COLO829 (cell line): ENCODE results near the gene PLEKHA7.

Source experiments
- DNase-seq: peaks from one replicate; pipeline ENCODE4 v3.0.0; 2012; ENCODE audit warnings: low spot score

Gene PLEKHA7

GRCh38 chr11:16788141-16789062, 225.8 kb downstream of the PLEKHA7 start:
- DNase-seq = peak; percentile 78

GRCh38 chr11:16787035-16787742, 227.0 kb downstream of the PLEKHA7 start:
- DNase-seq = no peak

DNA sequence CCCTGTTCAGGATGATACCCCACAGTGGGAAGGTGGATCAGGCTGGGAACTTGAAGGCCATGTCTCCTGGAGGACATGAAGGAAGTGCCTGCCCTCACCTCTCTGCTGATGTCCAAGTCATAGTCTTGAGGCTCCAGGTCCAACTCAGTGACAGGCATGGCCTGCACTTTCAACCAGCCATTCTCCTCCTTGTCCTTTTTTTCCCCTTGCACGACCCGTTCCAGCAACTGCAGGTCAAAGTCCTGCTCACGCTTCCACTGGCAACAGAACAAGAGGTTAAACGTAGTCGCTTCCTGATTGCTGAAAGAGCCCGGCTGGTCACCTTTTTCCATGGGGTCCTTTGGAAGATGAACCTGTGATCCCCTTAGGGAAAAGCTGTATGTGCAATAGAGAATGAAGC, 228.1 kb downstream of the PLEKHA7 start:
- no peak for DNase-seq

GRCh38 chr11:16785520-16786128, 228.6 kb downstream of the PLEKHA7 start:
- peak; percentile 89 for DNase-seq

- no peak for DNase-seq
Measured at GRCh38 chr11:16784666-16785065, 229.5 kb downstream of the PLEKHA7 start.

DNA sequence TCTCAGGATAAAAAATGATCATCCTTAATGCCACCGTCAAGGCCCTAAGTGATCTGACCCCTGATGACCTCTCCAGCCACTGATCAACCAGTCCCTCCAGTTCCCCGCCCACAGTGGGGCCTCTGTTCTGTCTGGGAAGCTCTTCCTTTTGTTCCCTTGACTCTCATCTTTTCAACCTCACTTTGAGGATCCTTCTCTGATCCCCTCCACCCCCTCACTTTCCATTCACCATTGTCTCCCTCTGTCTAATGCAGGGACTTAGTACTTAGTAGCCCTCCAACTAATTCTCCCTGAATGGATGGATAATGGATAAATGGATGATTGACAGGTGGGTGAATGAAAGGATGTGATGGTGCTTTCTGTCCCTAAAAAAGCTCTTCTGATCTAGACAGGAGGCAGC, 230.1 kb downstream of the PLEKHA7 start:
- DNase-seq = peak; percentile 45

DNA sequence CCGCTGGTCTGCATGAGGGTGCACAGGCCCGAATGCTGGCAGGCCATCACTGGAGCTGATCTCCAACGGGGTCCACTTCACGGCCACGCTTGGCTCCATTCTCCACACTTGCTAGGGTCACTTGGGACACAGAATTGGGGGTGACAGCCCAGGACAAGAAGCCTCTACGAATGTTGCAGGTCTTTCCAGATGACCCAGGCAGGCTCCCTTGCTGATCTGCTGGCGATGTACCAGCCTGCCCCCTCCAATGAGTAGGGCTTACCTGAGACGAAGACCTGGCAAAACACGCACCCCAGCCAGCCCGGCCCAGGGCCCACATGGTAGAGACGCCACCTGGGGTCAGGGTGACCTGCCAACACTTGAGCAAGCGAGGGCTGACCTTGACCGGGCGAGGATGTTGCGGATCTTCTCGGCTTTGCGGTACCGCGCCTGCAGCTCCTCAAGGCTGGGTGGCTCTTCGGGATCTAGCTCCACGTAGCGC, 230.9 kb downstream of the PLEKHA7 start:
- no peak for DNase-seq

- no peak for DNase-seq
Measured at GRCh38 chr11:16781936-16782919, 232.0 kb downstream of the PLEKHA7 start.

DNA sequence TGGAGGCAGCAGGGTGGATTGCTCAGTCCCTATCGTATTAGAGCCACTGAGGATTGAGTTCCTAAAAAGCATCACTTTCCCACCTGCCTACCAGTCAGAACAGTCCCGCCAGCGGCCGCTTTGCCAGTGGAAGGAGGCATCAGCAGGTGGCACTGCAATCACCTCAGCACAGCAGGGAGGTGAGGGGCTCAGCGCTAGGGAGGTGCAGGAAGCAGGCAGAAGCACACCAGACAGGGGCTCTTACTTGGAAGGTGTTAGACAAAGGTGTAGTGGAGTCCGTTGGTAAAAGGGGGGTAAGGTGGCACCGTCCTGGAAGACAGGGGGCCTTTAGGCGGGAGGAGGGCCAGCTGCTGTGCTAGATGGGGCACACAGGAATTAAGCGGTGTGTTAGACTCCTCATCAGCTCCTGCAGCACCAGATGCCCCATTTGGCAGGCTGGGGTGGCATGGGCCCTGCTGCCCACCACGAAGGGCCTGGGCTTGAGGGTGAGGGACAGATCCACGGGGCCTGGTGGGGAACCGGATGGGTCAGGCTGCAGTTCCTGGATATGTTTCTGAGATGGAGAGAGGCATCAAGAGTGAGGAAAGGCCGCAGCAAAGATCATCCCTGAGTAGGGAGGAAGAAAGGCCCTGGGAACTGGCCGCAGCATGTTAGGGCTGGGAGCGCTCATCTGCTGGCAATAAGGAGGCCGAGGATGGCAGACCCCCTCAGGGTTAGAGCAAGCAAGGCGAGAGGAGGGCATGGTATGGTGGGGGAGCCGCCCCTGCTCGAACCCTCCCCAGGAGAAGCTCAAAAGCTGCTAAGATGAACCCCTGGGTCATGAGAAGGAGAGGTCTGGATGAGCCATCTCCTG, 233.3 kb downstream of the PLEKHA7 start:
- no peak for DNase-seq

DNA sequence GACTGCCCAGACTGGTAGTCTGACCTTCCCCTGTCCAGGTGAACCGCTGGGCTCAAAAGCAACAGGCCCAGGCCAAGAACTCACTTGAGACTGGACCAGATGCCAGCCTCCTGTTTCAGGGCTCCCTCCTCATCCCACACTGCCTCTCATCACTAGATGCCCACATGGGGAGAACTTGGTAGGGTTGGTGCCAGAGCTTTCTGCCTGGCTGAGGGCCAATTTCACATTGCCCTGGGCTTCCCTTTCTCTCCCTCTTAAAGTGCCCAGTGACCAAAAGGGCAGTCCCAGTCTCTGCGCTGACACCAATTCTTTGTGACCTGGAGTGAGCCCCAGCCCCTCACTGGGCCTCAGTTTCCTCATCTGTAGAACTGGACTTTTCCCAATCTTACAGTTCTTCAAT, 234.1 kb downstream of the PLEKHA7 start:
- no peak for DNase-seq

DNA sequence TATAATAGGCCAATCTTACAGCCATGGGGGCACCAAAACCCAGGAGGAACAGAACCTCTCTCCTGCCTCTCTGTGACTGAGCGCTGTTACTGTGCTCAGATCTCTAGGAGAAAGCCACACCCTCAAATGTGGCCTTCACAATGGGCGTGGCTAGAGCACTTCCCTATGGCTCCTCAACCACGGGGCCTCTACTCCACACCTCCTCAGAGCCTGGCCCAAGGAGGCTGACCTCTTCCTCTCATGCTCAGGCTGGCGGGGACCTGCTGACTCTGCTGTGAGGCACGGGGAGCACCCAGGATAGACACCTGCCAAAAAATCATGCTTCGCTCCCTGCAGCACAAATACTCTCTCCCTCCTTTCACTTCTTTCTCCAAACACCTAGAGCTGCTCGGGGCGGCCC, 234.8 kb downstream of the PLEKHA7 start:
- no peak for DNase-seq

GRCh38 chr11:16778876-16779275, 235.3 kb downstream of the PLEKHA7 start:
- DNase-seq = no peak

- no peak for DNase-seq
Measured at GRCh38 chr11:16778286-16778685, 235.9 kb downstream of the PLEKHA7 start.

- no peak for DNase-seq
Measured at GRCh38 chr11:16777613-16777975, 236.6 kb downstream of the PLEKHA7 start.

GRCh38 chr11:16776711-16777612, 237.3 kb downstream of the PLEKHA7 start:
- DNase-seq = no peak

GRCh38 chr11:16775614-16776283, 238.5 kb downstream of the PLEKHA7 start:
- DNase-seq = no peak

DNA sequence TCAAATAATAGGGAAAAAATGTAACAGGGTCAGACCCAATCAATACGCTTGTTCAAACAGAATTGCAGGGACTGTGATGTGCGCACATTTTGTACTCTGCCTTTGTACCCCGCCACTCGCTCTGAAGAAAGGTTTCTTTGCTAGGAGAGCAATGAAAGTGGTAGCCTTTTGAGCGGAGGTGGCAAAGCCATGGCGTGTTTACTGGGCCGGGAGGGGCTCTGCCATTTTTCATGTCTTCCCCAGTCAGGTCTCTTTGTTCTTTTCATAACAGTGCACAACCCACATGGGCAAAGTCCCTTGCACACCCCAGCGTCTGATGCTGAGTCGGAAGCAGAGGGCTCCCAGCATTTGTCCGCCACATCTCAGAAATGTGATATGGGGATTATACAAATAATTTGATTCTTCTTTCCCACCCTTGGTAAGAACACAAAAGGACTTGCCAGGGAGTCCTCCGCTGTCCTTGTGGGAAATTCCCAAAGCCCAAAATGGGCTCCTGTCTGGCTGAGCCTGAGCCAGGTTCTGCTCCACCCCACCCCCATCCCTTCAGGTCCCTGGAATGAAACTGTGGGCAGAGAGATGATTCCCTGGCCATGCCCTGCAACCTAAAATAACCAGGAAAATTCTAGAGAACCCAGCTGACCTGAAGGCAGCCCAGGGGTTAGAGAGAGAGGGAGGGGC, 239.1 kb downstream of the PLEKHA7 start:
- no peak for DNase-seq
